Mononuclear cell (primary cell): ENCODE measurements around the gene UGT2B17. TPM values are rescaled to one million over a fixed set of nuclear protein-coding genes. Genes with fewer than 3 reads are reported as not detected.

Experiments
- total RNA-seq: library from RNA; depleted of rRNA; stranded (reverse); fragments of >200 nt; gene quantifications from one replicate; pipeline ENCODE4 v1.2.3, GENCODE V29; 2012

The UGT2B17 gene
- total RNA-seq, 1 donor, result 0.94 TPM

Other genes starting within 250 kb of the UGT2B17 start
- gene YTHDC1, start 226.2 kb downstream of the UGT2B17 start, total RNA-seq, result 283 TPM
- gene TMPRSS11E, start 128.9 kb downstream of the UGT2B17 start, total RNA-seq, result 0.42 TPM
- gene UGT2B15, start 94.3 kb upstream of the UGT2B17 start, total RNA-seq, result not detected
- not detected for gene UGT2B10, start 239.7 kb upstream of the UGT2B17 start, total RNA-seq